CD4-positive, alpha-beta T cell treated with Interferon alpha-2 for 1 hour (primary cell): ENCODE measurements around the gene TNFRSF21.
"Not testable (repeated sequence)": the region's sequence is repeated elsewhere in the genome, so short reads cannot be mapped to it uniquely, and the experiment has no call there.

Experiments
- DNase-seq, 2 donors: peaks; one replicate each; pipeline ENCODE4 v3.0.0-alpha.2; 2020 to 2022

The TNFRSF21 gene, protein sequence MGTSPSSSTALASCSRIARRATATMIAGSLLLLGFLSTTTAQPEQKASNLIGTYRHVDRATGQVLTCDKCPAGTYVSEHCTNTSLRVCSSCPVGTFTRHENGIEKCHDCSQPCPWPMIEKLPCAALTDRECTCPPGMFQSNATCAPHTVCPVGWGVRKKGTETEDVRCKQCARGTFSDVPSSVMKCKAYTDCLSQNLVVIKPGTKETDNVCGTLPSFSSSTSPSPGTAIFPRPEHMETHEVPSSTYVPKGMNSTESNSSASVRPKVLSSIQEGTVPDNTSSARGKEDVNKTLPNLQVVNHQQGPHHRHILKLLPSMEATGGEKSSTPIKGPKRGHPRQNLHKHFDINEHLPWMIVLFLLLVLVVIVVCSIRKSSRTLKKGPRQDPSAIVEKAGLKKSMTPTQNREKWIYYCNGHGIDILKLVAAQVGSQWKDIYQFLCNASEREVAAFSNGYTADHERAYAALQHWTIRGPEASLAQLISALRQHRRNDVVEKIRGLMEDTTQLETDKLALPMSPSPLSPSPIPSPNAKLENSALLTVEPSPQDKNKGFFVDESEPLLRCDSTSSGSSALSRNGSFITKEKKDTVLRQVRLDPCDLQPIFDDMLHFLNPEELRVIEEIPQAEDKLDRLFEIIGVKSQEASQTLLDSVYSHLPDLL

DNA sequence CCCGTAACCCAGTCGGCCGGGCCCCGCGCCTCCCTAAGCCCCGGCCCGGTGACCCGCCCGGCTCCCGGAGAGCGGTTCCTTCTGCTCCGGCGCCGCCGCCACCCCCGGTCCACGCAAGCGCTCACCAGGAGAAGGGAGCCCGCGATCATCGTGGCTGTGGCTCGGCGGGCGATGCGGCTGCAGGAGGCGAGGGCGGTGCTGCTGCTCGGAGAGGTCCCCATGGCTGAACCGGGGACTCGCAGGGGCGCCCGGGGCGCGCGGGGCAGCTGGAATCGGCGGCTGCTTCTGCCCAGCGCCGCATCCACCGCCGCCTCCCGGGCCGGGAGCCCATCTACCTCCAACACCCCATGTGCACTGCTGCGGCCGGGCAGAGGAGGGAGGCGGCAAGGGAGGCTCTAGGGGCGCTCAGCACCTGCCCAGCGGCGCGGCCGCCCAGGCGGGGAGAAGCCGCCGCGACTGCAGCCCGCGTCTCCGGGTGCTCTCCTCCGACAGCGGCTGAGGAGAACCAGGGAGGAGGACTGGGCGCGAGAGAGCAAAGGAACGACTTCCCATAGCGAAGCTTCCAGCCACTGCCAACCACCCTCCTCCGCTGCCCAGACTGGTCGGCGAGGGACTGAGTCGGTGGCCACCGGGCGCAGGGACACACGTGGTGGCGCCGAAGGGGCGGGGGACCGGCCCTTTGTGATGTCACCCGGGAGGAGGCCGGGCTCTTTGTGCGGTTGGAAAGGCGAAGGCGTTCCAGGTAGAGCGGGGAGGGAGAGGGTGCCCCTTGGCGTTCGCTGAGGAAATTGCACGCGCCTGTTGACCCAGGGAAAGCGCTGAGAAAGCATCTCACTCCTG is at the start of gene TNFRSF21:
Gene TNFRSF21 (minus strand): TSS at position 615 of the 840 bp plus-strand sequence. CDS start 394 bp downstream, at position 221.
- peak; percentile 74 to 77 for DNase-seq

DNA sequence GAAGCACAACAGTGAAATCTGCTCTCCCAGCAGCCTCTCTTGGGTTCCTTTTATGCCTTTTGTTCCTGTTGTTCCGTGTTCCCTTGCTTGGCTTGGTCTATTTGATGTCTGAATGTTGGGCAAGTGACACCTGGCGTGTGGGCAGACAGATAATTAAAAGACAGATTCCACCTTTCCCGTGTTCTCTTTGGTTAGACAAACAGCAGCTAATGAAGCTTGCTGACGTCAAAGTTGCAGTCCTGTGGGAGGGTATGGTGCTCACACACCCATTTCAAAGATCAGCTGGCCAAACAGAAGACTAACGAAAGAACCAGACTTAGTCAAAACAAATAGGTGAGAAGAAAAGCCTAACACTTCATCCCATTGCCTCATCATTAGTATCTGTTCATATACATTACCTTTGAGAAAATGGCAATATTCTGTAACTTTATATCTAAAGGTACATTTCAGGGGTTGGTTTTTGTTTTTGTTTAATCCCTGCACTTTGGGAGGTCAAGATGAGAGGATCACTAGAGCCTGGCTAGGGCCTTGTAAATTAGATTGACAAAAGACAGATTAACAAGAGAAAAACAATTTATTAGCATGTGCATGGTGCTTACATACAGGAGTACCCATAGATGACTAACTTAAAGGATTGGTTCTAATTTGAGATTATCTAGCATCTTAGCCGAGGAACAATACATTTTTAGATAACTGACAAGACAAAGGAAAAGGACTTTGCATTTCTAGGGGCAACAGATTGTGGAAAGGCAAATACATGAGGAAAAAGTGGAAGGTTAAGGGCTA is 48.9 kb upstream of the TNFRSF21 start:
- no peak for DNase-seq

- DNase-seq: peak; percentile 2 to 9
Measured at GRCh38 chr6:47357827-47358226, 48.1 kb upstream of the TNFRSF21 start.

- no peak for DNase-seq
Measured at GRCh38 chr6:47355496-47355895, 45.8 kb upstream of the TNFRSF21 start.

GRCh38 chr6:47353871-47354270 is 44.2 kb upstream of the TNFRSF21 start:
- DNase-seq: no peak

DNA sequence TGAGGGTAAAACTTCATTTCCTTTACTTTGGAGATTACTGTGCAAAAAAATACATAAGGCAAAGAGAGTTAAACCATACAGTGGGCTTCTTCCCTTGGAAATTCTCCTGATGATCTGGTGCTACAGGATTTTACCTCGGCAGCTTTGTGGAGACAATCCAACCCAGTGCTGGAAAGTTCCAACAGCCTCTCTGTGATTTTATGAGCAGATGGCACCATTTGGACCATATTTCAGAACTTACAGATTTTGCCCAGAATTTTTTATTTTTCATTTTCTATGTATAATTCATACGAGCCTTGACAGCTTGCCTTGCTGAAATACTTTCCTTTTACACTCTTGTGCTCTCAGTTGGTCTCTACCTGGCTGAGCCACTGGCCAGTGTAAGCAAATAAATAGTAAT is 43.3 kb upstream of the TNFRSF21 start:
- DNase-seq: no peak

DNA sequence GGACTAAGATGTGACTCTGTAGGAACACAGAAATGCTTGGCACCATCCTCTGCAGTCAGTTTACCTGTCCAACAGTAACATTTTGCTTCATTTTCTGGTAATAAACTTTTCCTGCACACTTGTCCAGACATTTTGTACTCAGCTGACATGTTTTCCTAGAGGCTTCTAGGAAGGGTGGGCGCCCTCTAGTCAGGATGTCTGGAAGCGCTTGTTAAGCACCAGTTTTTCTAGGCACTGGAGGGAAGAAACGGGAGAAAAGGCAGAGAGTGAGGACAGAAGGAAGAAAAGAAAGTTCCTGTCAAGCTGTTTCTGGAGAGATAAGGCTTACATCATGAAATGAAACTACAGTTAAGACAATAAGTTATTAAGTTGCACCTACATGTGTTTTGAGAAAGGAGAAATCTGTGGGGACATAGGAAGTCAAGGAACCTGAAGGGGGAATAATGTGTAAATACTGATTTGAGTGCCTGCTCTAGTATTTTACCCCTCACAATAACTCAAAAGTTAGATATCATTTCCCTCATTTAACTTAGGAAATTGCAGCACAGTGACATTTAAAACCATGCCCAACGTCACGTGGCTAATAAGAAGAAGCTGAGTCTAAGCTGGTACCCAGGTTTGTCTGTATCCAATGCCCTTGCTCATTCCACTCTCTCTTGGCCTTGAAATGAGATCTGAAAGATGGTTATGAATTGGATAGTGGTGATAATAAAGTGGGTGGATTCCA is 42.7 kb upstream of the TNFRSF21 start:
- no peak for DNase-seq

- DNase-seq: no peak
Measured at GRCh38 chr6:47351621-47352020, 41.9 kb upstream of the TNFRSF21 start.

- no peak for DNase-seq
Measured at GRCh38 chr6:47349931-47350330, 40.2 kb upstream of the TNFRSF21 start.

GRCh38 chr6:47348316-47348863 is 38.7 kb upstream of the TNFRSF21 start:
- DNase-seq: no peak

GRCh38 chr6:47345761-47346160 is 36.1 kb upstream of the TNFRSF21 start:
- no peak for DNase-seq

- no peak for DNase-seq
Measured at GRCh38 chr6:47344022-47344421, 34.3 kb upstream of the TNFRSF21 start.

DNA sequence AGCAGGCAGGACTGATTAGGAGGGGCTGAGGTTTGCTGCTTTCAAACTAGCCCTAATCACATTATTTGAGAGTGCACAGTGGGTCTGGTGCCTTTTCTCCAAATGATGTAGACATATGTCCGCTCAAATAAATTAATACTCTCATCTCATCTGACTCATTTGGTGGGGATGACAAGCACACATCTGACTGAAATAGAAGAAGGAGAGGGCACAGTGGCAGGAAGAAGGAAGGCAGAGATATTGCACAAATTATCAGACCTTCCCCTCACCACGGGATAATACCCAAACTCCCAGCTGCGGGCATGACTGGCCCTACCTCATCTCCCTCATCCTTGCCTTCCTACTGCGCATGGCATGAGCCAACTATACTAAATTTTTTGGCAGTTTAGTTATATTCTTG is 33.9 kb upstream of the TNFRSF21 start:
- DNase-seq: no peak

DNA sequence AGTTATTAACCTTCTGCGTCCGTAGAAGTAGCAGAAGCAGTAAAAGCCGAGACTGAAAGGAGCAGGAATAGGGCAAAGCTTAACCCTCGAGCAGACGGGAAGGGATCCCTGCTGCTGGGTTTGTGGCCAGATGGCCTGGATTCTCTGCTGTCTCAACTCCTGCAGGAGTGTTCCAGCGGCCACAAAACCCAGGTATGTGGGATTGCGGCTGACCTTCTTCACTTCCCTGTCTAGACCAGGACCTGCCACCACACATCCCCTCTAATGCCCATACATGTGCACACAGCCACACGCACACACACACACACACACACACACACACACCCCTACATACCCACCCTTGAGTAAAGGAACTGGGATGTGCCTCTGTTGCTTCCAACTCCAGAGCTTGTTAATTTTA is 33.1 kb upstream of the TNFRSF21 start:
- DNase-seq: no peak

DNA sequence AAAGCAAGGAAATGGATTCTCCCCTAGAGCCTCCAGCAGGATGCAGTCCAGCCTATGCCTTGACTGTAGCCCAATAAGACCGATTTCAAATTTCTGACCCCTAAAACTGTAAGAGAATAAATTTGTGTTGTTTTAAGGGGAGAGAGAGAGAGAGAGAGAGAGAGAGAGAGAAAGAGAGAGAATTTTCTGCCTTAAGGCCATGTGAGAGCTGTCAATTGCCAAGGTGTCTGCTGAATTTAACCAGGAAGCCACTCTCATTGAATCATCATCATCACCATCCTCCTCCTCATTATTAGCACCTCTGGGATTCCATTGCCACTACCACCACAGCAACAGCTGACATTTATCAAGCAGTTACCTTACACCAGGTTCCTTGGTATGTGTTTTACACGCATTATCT is 27.8 kb upstream of the TNFRSF21 start:
- no peak for DNase-seq

DNA sequence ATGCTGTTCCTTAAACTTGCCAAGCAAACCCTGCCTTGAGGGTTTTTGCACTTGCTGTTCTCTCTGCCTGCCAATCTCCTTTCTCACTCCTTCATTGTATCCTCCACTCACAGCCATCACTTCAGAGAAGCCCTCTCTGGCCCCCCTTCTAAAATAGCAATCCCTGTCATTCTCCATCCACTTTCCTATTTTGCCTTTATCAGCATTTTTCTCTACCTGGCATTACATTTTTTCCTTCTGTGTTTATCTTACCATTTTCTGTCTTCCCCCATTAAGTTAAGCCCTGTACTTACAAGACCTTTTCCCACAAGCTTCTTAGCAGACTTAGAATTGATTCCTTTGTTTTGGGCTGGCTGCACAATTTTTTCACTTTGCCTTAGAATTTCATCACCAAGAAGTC is 26.6 kb upstream of the TNFRSF21 start:
- no peak for DNase-seq

DNA sequence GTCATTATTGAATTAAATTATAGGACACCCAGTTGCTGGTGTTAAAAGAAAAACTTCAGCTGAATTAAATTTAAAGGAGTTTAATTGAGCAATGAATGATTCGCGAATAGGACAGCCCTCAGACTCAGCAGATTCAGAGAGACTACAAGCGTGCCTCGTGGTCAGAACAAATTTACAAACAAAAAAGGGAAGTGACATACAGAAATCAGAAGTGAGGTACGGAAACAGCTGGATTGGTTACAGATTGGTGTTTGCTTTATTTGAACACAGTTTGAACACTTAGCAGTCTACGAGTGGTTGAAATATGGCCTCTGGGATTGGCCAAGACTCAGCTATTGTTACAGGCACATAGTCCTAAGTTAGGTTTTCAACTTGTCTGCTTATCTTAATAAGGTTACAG is 25.8 kb upstream of the TNFRSF21 start:
- no peak for DNase-seq

DNA sequence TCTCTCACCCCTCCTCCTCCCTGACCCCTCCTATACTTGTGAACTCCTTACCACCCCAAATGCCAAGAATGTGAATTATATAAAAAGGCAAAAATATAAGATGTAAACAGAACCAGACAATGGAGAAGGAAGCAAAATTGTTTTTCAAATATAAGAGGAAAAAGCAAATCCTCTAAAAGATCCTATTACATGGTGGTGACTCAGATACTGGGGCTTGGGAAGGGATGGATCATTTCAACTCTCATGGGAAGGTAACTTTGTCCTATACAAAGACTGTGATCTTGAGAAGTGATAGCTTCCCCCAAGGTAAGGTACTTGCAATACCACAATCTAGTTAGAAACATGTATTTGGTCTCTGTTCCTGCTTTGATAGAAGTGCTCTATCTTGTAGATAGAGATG is 24.6 kb upstream of the TNFRSF21 start:
- DNase-seq: no peak

DNA sequence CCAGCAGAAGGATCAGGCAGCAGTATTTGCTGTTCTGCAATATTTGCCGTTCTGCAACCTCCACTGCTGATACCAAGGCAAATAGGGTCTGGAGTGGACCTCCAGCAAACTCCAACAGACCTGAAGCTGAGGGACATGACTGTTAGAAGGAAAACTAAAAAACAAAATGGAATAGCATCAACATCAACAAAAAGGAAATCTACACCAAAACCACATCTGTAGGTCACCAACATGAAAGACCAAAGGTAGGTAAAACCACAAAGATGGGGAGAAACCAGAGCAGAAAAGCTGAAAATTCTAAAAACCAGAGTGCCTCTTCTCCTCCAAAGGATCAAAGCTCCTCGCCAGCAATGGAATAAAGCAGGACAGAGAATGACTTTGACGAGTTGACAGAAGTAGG is 18.9 kb upstream of the TNFRSF21 start:
- DNase-seq: not testable (repeated sequence)

- not testable (repeated sequence) for DNase-seq
Measured at GRCh38 chr6:47328139-47328538, 18.4 kb upstream of the TNFRSF21 start.

DNA sequence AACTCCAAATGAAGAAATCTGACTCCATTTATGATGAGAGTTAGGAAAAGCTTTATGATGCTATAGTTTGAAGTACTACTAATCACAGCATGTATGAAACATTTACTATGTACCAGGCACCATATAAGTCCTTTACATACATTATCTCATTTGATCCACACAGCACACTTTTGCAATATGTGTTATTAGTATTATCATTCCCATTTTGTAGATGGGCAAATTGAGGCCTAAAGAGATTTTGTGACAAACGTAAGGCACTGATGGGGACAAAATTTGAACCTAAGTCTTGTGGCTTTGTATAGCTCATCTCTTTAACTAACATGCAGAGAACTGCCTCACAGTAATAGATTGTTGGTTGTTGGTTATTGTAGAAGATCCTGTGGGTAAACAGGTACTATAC is 14.2 kb upstream of the TNFRSF21 start:
- no peak for DNase-seq

- DNase-seq: no peak
Measured at GRCh38 chr6:47323321-47323720, 13.6 kb upstream of the TNFRSF21 start.
